ENCODE measurements around the gene PLAAT3.
"Not testable (repeated sequence)": the region's sequence is repeated elsewhere in the genome, so short reads cannot be mapped to it uniquely, and the experiment has no call there.

PLAAT3 gene

GRCh38 chr11:63535734-63536133 is 78.5 kb downstream of the PLAAT3 start:
- DNase-seq: no peak

GRCh38 chr11:63534895-63535461 is 79.3 kb downstream of the PLAAT3 start:
- DNase-seq: no peak

GRCh38 chr11:63534076-63534475 is 80.2 kb downstream of the PLAAT3 start:
- no peak for DNase-seq

GRCh38 chr11:63532799-63533475 is 81.3 kb downstream of the PLAAT3 start:
- no peak for DNase-seq

- DNase-seq: no peak
Measured at GRCh38 chr11:63532117-63532516, 82.1 kb downstream of the PLAAT3 start.

GRCh38 chr11:63531074-63531792 is 83.0 kb downstream of the PLAAT3 start:
- not testable (repeated sequence) for DNase-seq

- no peak for DNase-seq
Measured at GRCh38 chr11:63530021-63530420, 84.2 kb downstream of the PLAAT3 start.

- not testable (repeated sequence) for DNase-seq
Measured at GRCh38 chr11:63529373-63529772, 84.9 kb downstream of the PLAAT3 start.

GRCh38 chr11:63528729-63529278 is 85.4 kb downstream of the PLAAT3 start:
- not testable (repeated sequence) for DNase-seq

GRCh38 chr11:63528156-63528555 is 86.1 kb downstream of the PLAAT3 start:
- not testable (repeated sequence) for DNase-seq

- DNase-seq: no peak
Measured at GRCh38 chr11:63527667-63528066, 86.6 kb downstream of the PLAAT3 start.

Measured in NCI-H1436 (cell line).